GM19023 (cell line): ENCODE measurements around the gene HS6ST1.

Experiments used
- ATAC-seq: cut with Tn5 transposase; IDR thresholded peaks from one replicate; pipeline ENCODE4 v1.9.1; 2021; ENCODE audit warnings: mild to moderate bottlenecking, moderate library complexity; ENCODE audit not compliant: unreplicated experiment

HS6ST1 gene

DNA sequence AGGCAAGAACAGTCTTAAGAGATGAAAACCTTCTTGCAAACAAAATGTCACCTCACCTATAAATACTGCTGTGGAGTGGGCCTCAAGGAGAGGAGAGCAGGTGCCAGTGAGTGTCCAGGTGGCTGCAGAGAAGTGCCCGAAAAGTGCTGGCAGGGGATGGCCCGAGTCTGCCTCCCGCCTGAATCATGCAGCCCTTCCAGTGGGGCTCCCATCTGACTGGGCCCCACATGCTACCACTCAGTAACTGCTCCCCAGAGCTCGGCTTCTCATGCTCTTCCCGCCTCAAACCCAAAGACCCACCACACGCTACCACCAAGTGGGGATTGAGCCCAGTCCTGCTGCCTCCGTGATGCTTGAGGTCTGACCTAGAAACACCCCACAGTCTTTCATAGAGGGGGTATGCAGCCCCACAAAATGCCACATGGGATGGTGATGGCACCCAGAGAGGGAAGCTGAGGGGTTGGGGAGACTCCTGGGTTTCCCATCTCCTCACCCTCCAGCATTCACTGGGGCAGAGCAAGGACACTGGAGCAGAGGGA, 7.4 kb downstream of the HS6ST1 start:
- ATAC-seq: no peak

DNA sequence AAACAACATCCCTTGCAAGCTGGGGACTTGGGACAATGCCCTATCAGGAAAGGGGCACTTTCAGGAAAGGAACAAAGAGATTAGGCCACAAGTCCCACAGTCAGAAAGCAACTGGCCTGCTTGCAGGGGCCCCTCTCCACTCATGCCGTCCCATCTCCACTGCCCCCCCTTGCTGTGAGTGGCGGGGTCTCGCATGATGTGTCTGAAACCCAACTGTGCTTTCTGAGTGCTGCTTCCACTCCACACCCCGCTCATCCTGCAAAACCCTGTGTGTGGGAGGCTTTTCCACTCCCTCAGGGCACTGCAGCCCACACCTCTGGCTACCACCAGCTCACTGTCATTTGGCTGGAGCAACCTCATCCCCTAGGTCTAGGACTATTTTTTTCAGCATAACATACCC, 7.9 kb downstream of the HS6ST1 start:
- no peak for ATAC-seq

DNA sequence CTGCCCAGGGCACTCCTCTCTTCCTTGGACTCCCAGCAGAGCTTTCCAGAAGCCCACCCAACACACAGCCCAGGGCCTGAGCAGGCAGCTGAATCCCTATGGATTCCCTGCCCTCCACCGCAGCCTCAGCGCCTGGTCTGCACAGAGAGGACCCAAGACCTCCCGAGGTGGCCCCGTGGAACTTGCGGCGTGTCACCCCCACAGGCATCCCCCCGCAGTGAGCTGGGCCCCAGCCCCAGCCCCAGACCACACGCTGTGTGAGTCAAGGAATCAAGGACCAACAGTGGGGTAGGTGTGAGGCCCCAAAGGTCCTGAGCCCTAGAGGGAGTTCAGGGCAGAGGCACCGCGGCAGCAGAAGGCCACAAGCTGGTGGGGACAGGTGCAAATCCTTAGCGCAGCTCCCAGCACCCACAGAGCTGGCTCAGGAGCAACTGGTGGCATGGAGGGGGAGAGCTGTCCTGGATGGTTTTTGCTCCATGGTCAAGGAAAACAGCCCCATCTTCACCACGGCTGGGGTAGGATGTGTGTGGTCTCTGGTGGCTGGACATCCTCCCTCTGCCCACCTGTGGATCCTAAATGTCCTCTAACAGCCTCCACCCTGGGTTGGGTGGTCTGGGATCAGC, 8.5 kb downstream of the HS6ST1 start:
- ATAC-seq: no peak

DNA sequence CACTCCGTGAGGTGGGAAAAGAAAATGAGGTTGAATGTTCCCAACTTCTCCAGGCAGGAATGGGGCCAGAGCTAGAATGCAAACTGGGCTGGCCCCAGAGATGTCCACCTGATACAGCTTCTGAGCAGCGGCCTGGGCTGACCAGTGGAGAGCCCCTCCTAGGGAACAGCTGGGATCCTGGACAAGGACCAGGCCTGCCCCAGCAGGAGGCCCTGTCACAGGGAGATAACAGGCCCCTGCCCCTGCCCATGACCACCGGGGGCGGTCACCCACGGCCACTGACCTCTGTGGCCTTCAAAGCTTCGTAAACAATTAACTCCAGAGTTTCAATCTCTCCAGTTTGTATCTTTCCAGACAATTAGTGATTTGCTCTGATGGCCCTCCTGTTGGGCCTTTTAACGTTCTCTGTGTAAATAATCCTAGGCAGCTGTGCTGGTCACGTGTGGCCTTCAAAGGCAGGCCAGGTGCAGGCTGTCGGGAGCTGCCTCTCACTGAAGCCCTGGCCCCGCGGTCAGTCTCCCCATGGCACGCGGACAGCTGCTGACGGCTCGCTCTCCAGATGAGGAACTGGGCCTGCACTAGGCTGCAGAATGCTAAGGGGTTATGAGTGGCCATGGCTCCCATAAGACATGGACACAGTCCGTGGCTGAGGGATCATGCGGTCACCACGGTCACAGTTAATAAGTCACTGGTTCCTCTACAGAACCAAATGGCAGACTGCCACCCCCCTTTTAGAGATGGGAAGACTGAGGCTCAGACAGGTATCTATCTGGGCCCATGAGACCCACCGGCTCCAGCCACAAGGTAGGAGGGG, 9.2 kb downstream of the HS6ST1 start:
- ATAC-seq: no peak

DNA sequence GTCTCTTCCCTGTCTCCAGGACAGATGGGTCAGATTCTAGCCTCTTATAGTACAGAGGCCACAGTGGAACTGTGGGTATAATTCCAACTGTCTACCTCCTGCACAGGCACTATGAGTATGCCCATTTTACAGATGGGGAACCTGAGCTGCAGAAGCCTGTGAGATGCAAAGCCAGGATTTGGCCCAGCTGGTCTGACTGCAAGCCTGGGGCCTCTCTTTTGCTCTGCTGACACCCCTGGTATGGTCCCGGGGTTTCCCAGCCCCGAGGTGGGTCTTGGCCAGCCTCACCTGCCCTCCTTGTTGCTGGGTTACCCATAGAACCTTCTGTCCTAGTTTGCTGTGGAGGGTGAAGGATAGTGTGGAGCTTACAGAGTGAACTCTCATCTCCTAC, 9.8 kb downstream of the HS6ST1 start:
- no peak for ATAC-seq

DNA sequence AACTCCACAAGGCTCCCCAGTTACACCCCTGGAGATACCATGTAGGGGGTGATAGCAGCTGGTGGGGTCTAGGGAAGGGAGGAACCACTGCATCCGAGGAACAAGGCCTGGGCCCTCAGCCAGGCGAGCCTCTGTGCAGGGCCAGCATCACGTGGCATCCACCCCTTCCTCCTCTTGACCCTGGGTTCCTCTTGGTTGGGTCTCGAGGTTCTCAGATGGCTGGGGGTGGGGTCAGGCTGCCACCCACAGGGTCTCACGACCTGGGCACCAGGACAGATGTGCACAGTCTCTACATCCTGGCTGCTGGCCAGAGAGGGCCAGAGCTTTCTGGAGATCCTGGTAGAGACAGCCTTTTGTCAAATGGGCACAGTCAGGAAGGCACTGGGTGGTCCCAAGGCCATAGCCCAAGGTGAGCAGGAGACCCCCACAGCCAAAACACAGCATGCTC, 10.4 kb downstream of the HS6ST1 start:
- ATAC-seq: no peak

DNA sequence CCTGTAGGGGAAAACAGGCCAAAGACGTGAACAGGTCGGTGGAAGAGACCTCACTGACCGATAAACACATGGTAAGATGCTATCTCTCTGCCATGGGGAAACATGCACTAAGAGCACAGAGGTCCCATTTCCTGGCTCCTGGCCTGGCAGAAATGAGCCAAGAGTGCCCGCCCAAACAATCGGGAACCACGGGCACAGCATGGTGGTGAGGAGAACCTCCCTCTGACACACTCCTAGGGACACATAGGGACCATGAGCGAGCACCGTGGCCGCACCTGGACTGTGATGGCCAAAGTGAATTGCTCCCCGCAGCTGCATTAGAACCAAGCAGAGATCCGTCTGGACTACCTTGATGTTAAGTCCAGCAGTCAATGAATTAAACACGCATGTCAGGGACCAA, 11.1 kb downstream of the HS6ST1 start:
- no peak for ATAC-seq

DNA sequence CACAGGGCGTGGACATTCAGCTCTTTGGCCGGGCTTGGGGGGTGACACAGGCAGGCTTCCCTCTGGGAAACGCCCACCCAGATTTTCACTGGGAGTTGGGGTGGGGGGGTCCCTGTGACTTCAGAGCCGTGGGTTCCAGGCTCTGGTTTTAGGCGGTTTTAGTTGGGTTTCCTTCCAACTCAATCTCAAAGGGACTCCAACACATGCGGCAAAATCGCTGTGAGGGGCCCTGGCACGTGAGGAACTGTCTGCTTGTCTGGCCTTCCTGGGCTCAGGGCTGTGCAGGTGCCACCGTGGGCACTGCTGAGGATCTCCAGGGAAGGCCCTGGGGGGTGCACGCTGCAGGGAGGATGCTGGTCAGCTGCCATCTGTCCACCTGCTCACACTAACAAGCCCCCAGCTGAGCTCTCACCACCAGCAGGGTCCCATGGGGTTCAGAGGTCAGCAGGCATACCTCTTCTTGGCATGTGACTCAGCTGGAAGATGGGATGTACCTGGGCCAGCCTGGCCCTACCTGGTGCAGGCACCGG, 11.7 kb downstream of the HS6ST1 start:
- ATAC-seq: no peak

DNA sequence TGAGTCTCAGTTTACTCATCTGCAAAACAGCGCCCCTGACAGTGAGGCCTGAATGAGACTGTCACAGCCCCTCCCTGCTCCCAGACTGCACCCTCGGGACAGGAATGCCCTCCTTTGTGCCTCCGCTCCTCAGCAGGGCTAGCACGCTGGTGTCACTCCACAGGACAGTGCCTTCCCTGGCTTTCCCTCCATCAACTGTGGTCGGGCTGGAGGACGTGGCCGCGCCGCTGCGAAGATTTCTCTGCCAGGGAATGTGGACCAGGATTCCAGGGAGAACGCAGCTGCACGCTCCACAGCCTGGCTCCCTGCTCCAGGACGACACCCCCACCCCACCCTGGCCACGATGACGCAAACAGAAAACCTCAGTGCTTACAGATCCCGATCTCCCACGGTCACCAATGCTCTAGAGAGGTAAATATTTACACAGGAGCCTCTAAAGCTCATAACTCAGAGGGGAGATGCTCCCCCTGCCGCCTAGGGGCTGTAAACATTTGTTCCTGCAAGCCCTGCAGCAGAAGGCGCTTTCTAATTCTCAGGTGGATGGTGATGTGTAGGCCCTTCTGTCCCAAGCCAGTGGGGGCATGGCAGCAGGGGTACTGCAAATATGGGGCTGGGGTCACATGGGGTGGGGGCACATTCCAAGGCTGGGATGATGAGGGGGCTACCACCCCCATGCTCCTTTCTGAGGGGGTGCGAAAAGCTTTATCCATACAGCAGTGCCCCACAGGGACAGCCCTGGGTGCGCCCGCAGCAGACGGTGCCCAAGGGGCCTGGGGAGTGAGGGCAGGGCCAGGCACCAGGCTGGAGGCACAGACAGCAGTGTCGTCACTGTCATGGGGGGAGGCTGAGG, 12.4 kb downstream of the HS6ST1 start:
- no peak for ATAC-seq

DNA sequence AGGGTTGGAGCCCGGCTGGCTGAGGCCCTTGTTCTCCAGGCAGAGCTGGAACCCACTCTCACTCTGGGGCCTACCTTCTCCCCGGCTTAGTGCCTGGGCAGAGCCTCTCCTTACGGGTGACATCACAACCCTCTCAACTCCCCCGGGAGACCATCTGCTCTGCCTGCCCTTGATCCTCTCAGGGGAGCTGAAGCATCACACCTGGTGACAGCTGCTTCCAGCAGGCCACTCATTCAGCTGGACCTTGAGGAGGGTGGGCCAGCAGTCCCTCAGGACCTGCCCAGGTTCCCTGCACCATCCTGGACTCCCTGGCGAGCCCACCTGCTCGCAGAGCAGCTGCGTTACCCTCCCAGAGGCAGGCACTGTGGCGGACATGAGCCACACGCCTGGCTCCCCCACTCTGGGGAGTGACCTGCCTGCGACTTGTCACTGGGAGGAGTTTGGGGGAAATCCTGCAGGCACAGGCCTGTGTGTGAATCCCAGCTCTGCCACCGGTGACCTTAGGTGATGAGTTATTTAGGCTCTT, 13.1 kb downstream of the HS6ST1 start:
- peak; percentile 68 for ATAC-seq

DNA sequence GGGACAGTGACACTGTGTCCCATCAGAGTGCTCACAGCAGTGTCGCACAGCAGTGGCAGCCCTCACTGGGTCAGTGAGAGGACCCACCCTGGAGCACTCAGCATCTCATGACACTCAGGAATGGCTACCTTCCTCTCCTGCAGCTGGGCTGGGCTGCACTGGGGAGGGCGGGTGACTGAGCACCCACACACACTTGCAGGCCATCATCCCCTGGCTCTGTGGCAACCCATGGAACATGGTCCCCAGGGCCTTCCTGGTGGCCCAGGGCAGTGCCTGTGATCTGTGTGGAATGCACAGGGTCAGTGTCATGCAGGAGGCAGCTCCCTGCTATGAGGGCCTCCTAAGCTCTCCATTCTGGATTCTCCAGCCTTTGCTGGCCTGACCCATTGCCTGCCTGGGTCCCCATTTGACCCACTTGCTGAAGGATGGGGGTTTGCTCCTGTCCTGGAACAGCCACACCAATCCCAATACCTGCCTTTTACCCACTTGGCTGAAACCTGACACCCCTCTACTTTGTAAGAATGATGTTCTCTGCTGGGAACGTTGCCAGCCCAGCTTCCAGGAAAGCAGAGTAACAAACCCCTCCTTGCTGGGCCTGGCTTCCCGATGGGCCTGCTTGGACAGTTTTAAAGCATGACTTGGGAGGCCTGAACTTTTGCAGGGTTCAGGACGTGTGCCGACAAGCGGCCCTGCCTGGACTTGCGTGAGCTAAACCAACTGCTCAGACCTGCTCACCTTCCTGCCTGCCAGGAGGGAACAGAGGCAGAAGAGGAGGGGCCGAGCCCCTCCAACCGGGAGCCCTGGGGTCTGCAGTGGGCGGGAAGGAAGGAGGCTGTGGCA, 13.7 kb downstream of the HS6ST1 start:
- no peak for ATAC-seq

DNA sequence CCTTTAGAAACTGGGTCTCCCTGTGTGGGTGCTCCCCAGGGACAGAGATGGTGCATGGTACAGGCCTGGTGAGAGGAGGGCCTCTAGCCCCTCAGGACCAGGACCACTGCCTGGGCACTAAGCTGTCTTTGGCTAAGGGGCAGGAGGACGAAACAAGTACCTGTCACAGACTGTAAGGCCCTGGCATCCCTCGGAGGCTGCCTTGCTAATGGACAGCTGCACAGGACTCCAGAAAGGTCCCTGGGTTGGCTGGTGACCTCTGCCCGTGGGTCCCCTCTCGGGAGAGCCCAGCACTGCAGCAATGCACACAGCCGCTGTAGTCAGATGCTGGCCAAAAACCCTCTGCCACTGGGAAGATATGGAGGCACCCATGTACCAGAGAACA, 14.3 kb downstream of the HS6ST1 start:
- ATAC-seq: no peak

DNA sequence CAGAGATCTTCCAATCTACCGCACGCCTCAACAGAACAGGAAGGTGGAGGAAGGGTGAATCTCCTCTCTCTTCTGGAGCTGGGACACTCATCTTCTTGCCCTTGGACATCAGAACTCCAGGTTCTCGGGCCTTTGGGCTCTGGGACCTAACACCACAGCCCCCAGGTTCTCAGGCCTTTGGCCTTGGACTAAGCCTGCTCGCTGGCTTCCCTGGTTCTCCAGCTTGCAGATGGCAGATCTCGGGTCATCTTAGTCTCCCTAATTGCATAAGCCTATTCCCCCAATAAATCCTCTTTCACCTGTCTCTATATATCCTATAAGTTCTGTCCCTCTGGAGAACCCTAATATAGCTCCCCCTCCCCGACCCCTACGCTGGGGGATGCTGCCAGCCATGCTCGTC, 14.8 kb downstream of the HS6ST1 start:
- no peak for ATAC-seq

DNA sequence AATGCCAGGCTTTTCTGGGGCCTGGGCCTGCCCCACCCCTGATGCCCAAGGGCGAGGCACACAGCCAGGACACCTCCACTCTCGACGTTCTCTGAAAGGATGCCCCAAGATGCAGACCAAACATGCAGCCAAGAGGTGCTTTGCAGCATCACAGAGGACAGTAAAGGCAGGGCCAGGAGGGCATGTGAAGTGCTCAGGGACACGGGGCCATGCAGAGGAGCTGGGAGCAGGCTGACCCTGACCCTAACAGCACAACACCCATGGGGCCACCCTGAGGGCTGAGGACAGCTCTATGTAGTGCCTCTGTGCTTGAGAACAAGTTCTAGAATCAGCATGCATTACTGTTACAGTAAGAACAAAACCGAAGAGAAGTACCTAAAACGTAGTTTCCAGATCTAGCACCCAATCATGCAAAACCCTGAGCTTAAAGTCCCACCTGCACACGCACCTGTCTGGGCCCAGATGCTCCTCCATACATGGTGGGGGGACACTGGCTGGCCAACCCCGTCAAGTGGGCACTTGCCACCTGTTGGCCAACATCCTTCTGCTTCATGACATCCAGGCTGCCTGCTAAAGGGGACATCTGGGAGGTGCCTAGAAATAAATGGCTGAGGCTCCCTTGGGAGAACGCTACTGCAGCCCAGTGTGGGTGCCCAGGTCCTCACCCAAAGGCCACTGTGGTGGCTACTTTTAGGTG, 15.4 kb downstream of the HS6ST1 start:
- no peak for ATAC-seq

DNA sequence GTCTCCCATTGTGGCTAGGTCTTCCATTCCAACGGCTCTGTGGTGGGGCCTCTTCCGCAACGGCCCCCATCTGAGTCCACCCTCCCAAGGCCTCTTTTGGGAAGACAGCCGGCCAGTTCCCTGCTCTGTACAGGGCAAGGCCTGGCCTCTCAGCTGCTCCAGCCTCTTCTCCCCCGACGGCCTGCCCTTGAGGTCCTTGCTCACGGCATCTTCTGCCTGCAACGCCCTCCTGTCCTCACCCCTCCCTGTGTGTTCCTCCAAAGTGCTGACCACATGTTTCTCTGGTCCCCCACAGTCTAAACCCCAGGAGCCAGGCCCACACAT, 16.0 kb downstream of the HS6ST1 start:
- no peak for ATAC-seq

DNA sequence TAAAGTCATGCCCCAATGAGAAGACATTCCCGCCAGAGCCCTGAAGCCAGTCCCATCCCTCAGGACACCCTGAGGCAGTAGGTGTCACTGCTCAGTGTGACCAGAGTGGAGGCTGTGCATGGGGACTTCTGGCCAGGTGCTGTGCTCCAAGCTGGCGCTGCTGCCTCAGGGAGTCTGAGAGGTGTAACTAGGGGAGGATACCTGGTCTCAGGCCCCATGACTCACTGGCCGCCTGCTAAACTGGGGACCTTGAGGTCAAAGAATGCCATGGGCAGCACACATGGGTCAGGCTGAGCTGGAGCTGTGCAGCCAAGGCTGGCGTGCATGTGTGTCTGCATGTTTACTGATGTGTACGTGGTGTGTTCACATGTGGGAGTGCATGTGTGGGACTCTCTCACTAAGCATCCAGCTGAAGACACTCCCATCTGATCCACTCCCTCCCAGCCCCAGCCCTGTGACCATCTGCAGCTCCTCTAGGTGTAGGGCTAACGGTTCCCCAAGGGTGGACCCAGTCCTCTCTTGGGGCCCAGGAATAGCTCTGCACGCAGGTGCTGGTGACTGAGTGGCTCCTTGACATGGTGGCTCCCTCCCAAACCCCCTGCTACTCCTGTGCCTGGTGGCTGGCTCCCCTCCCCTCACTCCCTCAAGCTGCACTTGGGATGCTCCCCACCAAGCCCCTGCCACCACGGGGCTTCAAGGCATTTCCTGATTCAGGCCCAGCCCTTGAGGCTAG, 16.5 kb downstream of the HS6ST1 start:
- ATAC-seq: no peak

DNA sequence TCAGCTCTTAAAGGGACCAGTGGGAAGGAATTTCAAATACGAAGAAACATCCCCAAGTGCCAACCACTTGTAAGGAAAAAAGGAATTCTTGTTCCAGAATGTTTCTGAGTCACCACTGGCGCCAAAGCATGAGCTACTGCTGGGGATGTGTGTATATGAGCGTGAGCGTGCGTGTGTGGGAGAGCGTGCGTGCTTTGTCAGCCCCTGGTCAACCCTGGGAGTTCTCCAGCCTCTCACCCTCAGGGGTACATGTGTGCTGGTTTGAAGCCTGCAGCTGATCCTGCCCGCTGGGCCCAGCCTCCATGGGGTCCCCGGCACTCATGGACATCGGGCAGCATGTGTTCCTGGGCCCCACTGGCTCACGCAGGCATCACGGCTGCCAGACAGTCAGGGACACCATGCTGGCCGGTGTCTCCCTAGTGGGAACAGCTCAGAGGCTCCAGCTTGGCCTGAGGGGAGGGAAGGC, 17.1 kb downstream of the HS6ST1 start:
- no peak for ATAC-seq

DNA sequence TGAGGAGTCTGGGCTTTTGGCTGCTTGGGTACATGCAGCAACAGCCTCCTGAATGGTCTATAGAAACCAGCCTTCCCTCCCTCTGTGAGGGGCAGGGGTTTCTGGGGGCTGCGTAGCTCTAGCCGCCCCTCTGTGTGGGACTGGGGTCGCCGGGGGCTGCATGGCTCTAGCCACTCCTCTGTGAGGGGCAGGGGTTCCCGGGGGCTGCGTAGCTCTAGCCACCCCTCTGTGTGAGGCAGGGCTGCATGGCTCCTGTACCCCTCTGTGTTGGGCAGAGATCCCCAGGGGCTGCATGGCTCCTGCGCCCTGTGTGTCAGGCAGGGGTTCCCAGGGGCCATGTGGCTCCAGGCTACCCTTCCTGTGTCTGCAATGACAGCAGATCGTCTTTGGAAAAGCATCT, 17.6 kb downstream of the HS6ST1 start:
- ATAC-seq: no peak
